Stimulated activated naive CD4-positive, alpha-beta T cell (primary cell): ENCODE results near the gene ZEB2.

Experiments used
- DNase-seq, 6 experiments: peaks; one replicate each; lab custom pipeline; 2025; lab: John Stamatoyannopoulos, UW

ZEB2 gene

GRCh38 chr2:144451443-144451842 is 68.5 kb downstream of the ZEB2 start:
- DNase-seq, result no peak

DNA sequence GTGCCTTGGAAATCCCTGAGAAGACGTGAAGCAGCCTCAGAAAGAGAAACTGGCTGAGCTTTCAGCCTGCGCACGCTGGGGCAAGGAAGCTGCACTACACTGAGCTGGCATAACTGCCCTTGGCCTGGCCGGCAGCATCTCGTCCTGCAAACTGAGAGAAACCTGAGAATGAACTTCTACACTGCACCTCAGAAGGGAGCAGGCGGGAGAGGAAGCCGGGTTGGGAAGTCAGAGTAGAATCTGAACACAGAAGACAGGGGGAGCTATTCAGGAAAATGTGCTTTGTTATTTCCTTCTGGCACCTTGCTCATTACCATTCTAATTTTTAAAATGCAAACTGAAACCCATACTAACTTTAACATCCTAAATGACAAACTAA is 70.9 kb downstream of the ZEB2 start:
- DNase-seq, result no peak

GRCh38 chr2:144448389-144449027 is 71.4 kb downstream of the ZEB2 start:
- DNase-seq, result no peak

- DNase-seq, result no peak
Measured at GRCh38 chr2:144447535-144447934, 72.4 kb downstream of the ZEB2 start.

- DNase-seq, result no peak
Measured at GRCh38 chr2:144446136-144446535, 73.8 kb downstream of the ZEB2 start.

DNA sequence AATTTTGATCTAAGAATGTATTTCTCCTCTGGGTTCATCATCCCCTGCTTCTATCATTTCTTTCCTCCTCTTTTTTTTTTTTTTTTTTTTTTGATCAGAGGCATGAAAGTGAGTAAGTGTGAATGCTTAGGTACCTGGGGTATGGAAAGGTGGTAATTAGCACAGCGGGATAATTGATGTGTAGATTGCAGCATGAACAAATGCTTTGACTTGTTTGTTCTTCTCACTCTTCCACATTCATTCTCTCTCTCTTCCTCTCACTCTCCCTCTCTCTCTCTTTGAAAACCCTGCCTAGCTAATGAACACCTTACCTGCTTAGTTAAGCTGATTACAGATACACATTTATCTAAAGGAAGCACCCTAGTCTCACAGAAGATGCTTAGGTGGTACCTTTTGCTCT is 74.7 kb downstream of the ZEB2 start:
- DNase-seq, result no peak

DNA sequence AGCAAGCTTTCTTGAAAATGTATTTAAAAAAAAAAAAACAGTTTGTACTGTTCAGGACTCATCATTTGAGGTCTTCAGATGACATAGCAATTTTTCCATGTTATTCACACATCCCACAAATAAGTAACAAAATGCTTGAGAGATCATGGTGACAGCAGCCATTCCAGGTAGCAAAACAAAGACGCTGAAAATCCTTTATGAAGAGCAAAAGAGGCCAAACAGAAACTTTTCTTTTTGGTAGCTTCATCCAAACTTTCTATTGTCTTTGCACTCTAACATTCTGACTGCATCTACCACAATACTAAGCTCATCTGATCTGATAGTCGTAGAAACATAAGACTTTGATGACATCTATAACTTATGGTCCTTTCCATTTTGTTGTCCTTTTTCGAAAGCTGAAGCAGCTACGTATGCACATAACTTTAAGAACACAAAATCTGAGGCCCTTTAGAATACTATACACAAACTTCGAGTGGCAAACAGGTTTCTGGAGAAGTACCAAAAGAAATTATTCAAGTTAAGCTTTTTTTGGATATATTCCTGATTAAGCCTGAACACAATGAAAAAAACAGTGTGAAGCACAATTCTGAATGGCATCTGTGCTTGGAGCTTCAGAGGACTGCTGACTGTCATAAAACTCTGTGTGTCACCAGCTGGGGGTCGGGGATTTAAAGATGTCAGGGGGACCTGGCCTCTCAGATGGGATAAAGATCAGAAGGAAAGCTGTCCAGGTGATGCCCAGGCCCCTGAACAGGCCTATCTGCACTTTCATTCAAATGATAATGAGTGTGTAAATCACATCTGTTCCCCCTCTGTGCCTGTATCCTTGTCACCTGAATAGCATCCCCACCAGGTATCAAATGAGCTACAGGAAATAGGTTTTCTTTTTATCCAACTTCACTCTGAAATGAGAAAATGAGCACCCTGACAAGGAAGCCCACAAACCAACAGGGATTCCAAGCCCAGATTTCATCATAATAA is 75.8 kb downstream of the ZEB2 start:
- DNase-seq, result no peak

- DNase-seq, result no peak
Measured at GRCh38 chr2:144441711-144442141, 78.2 kb downstream of the ZEB2 start.

DNA sequence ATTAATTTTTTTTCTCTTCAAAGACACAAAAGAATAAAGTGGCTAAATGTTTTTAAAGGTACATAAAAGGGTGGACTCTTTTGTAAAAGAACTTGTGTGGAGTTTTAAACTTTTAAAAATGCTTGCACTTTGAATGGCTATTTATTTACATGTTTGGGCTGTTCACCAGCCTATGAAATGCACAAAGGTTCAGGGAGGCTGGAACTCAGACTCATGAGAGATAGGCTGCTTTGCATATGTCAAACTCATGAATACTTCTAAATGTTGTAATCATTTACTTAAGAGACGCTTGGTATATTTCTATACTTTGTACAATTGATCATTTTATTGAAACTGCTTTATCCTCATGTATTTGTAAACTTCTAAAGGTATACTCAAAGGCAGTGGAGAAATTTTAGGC is 79.9 kb downstream of the ZEB2 start:
- no peak for DNase-seq

- DNase-seq, result no peak
Measured at GRCh38 chr2:144438801-144439631, 80.9 kb downstream of the ZEB2 start.

GRCh38 chr2:144437636-144438035 is 82.3 kb downstream of the ZEB2 start:
- DNase-seq, result no peak

- DNase-seq, result no peak
Measured at GRCh38 chr2:144434425-144435222, 85.3 kb downstream of the ZEB2 start.

GRCh38 chr2:144432921-144433320 is 87.0 kb downstream of the ZEB2 start:
- DNase-seq, result no peak

- no peak for DNase-seq
Measured at GRCh38 chr2:144431998-144432397, 87.9 kb downstream of the ZEB2 start.

DNA sequence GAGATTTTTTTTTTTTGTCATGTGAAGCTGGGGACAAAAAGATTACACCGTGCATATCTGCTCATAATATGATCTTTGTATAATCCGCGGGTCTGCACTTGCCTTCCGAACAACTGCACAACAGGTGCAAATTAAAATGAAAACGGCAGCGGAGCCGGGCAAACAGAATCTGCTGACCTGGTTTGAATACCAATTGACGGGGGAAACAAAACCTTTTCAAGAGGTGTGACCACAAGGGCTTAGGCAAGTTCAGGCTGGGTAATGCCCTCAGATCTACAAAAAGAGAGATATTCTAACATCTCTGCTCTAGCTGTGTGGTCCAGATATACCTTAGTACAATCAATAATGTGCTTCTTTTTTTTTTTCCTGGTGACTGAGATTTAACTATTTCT is 88.5 kb downstream of the ZEB2 start:
- DNase-seq, result no peak

DNA sequence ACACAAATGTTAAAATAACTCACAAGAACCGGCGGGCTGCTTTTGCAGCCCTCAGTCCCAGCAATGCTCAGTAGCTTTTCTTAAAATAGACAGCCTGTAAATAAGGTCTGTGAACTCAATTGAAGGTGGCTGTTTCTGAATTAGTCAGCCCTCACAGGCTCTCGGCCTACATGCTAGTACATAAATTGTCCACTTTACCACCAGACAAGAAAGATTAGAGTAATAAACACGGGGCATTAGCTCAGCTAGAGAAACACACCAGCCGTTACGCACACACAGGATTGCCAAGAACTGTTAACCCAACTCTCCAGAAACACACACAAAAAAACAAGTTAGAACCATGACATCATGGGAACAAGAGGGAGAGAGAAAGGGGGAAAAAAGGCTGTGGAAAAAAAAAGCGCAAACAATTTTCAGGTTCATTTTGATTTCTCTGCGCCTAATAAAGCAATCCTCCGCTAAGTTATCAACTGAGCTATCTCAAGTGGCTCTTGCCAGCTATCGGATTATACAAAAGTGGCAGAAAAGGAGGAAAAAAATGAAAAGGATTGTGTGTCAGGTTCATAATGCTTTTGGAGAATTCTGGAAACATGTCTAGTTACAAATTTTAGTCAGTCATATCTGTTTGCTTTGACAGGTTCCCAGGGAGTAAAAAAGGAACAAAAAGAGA is 89.1 kb downstream of the ZEB2 start:
- no peak for DNase-seq

DNA sequence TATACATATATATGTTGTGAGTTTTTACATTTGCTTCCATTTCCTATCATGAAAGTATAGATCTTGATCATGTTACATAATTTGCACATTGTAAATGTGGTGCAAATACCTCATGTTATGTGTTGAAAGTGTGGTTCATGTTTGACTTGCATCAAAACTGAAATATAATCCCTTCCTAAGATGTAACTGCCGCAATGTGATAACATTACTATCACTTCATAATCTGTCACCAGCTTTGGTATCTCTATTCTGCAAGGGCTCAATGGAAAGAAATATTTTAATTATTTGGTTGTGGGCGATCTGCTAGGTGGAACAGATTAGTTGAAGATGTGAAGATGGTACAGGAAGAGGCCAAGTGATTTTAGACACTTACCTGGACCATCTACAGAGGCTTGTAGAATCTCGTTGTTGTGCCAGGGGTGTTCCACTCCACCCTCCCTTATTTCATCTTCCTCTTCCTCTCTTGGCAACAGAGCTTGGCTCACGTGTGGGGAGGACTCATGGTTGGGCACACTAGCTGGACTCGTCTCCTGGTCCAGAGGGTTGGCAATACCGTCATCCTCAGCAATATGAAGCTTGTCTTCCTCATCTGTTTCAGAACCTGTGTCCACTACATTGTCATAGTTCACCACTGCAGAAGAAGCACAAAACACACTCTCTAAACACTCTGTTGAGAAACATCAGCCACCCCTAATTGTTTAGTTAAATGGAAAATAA is 90.4 kb downstream of the ZEB2 start:
- DNase-seq, result no peak

- no peak for DNase-seq
Measured at GRCh38 chr2:144426981-144427479, 92.9 kb downstream of the ZEB2 start.

DNA sequence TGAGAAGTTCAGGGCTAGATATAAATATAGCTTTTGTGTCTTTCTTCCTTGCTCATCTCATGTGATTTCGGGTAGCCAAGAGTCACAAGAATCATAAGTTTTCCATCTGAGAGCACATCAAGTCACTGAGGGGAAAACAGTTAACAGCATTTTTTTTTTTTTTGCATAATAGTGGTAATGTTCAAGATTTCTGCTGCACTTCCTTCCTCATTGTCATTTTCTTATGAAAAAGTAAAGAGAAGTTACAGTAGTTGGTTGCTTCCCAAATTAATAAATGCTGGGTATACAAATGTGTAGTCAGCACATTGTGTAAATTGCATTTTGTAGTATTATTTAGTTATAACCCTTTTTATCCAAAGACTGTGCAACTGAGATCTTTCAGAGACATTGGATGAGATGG is 93.6 kb downstream of the ZEB2 start:
- no peak for DNase-seq

DNA sequence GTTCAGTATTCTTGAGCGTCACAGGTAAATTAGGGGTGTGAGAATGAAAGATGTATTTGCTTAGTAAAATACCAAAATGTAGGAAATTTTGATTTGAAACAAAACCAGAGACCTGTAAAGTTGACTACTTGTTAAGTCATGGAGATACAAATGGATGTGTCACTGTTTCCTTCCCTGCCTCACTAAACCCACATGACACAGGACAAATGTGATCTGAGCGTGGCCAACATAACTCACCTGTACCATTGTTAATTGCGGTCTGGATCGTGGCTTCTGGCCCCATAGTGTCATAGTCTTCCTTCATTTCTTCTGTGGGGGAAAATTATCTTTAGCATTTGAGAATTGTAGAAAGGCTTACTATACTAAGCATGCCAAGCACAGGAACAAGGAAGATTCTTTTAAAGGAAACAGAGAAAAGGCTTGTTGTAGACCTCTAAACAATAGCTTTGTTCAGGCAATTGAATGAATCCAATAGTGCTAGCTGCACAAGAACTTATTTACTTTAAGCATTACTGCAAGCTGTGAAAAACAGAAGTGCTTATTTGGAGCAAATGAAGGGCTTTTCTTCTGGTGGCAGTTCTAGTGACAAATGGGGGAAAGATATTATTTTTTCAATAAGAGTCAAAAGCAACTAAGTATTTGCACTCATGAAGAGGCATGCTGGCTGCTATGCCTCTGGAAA is 95.2 kb downstream of the ZEB2 start:
- DNase-seq, result no peak
